Left ventricle myocardium inferior (tissue), 1 donor: ENCODE results near the gene SMCO4. TPM values are rescaled to one million over a fixed set of nuclear protein-coding genes. Genes with fewer than 3 reads are reported as not detected.

Experiments
- DNase-seq: peaks from one replicate; pipeline ENCODE4 v3.0.0-alpha.2; 2020
- H3K27ac ChIP-seq: fragments of 200-600 bp; replicated peaks from 2 replicates; pipeline ENCODE4 v1.8.0; 2021
- H3K27me3 ChIP-seq: fragments of 200-600 bp; 2 replicates; pipeline ENCODE4 v1.8.0; 2021; ENCODE audit warnings: low read depth
- H3K36me3 ChIP-seq: fragments of 200-600 bp; 2 replicates; pipeline ENCODE4 v1.8.0; 2021
- H3K4me1 ChIP-seq: fragments of 200-600 bp; 2 replicates; pipeline ENCODE4 v1.8.0; 2021
- H3K4me3 ChIP-seq: fragments of 200-600 bp; 2 replicates; pipeline ENCODE4 v1.8.0; 2021; ENCODE audit warnings: mild to moderate bottlenecking, moderate library complexity
- H3K9me3 ChIP-seq: fragments of 200-600 bp; replicated peaks from 2 replicates; pipeline ENCODE4 v1.8.0; 2021
- intact Hi-C: fragments of 100-400 bp; cut with micrococcal nuclease; formaldehyde crosslinking; loops from one replicate; pipeline ENCODE4 v1.11.0; 2022
- total RNA-seq: library from RNA; stranded (reverse); fragmentation: NEBNext Ultra II Directional; extraction: Animal tissue kit (Norgen Biotek cat#: 25700); gene quantifications from one replicate; pipeline ENCODE4 v1.2.1, GENCODE V29; 2021
- TF ChIP-seq, protein P1 (sequence below): fragments of 200-600 bp; IDR thresholded peaks from 2 replicates; pipeline ENCODE4 v1.8.0; 2021; ENCODE audit warnings: antibody characterized with exemption, mild to moderate bottlenecking, borderline replicate concordance
- donor health status: DM: no; HTN: yes; CAD: no; lungs with severe emphysema.

The SMCO4 gene
- total RNA-seq, 1 donor from 2014 or later: 57.6 TPM

DNA sequence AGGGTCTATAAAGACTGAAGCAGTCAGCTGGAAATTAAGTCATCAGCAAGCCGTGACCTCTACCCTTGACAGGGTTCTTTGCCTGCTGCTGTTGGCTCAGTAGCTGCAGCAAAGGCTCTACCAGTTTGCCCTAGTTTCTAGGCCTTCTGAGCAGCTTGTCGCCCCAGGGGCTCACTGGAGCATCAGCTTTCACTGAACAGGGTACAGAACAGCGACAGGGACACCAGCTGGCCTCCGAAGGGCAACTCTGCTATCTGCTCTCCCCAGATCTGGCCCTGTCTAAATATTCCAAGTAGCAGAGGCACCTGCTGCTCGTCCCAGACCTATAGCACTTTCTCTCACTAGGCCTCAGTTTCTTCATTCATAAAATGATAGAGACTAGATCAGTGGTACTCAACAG, 42.4 kb downstream of the SMCO4 start:
- intact Hi-C loops: no loop called here
- H3K27me3 ChIP-seq: no peaks in the 10 kb centered on the region
- H3K9me3 ChIP-seq: no peaks in the 10 kb centered on the region
- TF ChIP-seq, protein P1, sequence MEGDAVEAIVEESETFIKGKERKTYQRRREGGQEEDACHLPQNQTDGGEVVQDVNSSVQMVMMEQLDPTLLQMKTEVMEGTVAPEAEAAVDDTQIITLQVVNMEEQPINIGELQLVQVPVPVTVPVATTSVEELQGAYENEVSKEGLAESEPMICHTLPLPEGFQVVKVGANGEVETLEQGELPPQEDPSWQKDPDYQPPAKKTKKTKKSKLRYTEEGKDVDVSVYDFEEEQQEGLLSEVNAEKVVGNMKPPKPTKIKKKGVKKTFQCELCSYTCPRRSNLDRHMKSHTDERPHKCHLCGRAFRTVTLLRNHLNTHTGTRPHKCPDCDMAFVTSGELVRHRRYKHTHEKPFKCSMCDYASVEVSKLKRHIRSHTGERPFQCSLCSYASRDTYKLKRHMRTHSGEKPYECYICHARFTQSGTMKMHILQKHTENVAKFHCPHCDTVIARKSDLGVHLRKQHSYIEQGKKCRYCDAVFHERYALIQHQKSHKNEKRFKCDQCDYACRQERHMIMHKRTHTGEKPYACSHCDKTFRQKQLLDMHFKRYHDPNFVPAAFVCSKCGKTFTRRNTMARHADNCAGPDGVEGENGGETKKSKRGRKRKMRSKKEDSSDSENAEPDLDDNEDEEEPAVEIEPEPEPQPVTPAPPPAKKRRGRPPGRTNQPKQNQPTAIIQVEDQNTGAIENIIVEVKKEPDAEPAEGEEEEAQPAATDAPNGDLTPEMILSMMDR: no peak
- peaks cover 19% of the 10 kb centered on the region for H3K36me3 ChIP-seq
- H3K27ac ChIP-seq: no peak overlapping the region
- H3K4me3 ChIP-seq: no peak overlapping the region
- no peak for DNase-seq
- H3K4me1 ChIP-seq: peaks cover 10% of the 10 kb centered on the region

DNA sequence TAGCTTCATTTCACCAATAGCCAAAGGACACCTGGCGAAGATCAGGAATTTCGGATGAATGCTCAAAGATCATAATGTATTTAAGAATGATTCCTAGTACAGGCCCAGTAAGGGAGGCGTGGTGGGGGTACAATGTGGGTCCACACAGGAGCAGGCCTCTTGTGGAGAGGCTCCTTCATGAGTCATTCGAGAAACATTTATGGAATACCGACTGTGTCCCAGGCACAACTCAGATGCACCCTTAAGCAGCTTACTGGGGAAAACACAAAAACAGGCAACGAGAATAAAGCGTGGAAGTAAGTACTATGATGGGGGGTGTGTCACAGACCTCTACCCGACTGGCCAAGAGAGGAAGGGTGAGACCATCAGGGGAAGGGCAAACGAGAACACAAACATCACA, 44.5 kb downstream of the SMCO4 start:
- TF ChIP-seq, protein P1: no peak
- no peak overlapping the region for H3K27ac ChIP-seq

DNA sequence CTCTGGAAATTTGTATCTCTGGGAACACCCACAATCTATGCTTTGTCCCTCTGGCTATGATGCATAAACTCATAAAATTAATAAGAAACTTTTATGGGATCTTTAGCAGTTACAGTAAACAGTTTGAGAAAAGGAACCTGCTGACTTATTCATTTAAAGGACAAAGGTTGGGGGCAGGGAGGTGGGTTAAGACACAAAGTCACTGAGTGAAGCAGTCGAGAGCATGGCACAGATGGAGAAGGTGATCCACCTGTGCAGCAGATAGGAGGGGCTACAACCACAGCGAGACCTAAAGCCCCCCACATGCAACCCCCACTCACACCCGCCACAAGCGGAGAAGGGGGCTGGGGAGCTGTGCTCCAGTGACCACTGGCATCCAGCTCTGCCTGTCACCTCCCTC, 45.0 kb downstream of the SMCO4 start:
- no peak for DNase-seq
- Histone ChIP-seq H3K9me3 (no peaks in the 10 kb centered on the region), H3K27ac (no peak overlapping the region), H3K27me3 (no peaks in the 10 kb centered on the region), H3K4me3 (no peak overlapping the region), H3K4me1 (peaks cover 16% of the 10 kb centered on the region), H3K36me3 (peaks cover 19% of the 10 kb centered on the region)
- intact Hi-C loops: no loop called here
- TF ChIP-seq, protein P1: no peak

More for the DNA sequence above, 44.5 kb downstream of the SMCO4 start:
- H3K36me3 ChIP-seq: peaks cover 19% of the 10 kb centered on the region
- no peak overlapping the region for H3K4me3 ChIP-seq
- intact Hi-C loops: no loop called here
- no peak for DNase-seq
- H3K4me1 ChIP-seq: peaks cover 16% of the 10 kb centered on the region
- H3K9me3 ChIP-seq: no peaks in the 10 kb centered on the region
- H3K27me3 ChIP-seq: no peaks in the 10 kb centered on the region

DNA sequence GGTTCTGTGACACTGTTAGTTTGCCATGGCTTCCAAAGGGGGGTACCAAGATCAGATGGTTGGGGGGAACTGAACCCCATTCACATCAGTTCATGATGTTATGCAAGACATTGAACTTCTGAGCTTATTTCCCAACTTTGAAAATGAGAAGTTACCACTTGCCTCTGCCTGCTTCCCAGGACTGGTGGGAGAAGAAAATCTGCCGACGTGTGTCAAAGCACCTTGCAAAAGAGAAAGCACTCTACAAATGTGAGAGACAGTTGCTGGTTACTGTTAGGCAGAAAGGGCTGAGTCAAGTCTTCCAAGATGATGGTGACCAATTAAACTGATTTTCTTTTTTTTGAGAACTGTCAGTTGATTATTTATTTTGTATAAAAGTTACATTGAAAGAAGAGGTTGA, 45.6 kb downstream of the SMCO4 start:
- Histone ChIP-seq H3K27me3 (no peaks in the 10 kb centered on the region), H3K36me3 (peaks cover 19% of the 10 kb centered on the region), H3K4me3 (no peak overlapping the region), H3K4me1 (peaks cover 16% of the 10 kb centered on the region), H3K9me3 (no peaks in the 10 kb centered on the region), H3K27ac (no peak overlapping the region)
- no peak for DNase-seq
- TF ChIP-seq, protein P1: no peak
- intact Hi-C loops: no loop called here

DNA sequence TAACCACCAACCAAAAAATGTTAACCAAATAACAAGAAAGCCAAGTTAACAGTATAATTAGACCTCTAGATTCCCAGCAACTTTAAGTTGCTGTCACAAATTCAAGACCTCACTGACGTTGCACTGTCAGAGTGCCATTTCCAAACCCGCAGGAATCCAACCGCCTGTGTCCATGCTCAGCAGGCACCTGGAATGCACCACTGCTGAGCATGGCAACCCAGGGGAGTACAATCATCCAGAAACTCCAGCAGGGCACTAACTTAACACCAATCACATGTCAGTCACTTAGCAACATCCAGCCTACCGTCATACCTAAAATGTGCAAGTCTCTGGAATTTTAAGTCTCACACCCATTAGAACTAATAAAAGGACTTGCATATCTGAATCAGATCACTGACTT, 48.8 kb downstream of the SMCO4 start:
- no peak for DNase-seq
- no peaks in the 10 kb centered on the region for H3K9me3 ChIP-seq
- H3K4me1 ChIP-seq: peaks cover 7% of the 10 kb centered on the region
- H3K27me3 ChIP-seq: no peaks in the 10 kb centered on the region
- H3K36me3 ChIP-seq: peaks cover 19% of the 10 kb centered on the region
- intact Hi-C loops: no loop called here
- no peak overlapping the region for H3K27ac ChIP-seq
- H3K4me3 ChIP-seq: no peak overlapping the region
- TF ChIP-seq, protein P1: no peak

DNA sequence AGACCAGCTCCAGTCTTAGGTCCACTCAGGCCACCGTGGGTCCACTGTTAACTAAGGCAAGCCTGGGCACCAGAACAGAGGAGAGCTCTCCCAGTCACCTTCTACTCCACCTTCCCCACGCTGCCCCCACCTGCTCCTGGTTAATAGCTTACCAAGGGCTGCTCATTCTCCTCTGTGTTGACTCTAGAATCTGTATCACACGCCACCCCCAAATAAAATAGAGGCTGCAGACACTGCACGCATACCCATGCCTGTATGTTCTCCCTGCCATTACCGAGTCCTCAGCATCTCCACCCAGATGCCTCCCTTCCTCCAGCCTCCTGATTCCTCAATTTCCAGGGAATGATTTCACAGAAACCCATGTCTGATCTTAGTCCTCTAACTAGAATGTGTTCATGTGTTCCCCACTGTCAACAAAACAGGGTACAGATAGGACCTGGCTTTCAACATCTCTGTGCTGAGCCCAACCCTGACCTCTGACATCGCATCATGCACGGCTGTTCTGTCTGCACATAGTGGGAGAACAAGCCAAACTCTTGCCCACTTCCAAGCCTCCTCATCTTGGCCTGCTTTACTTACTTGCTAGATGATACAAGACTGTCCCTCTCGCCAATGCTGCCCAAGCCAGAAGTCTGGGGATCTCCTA, 49.8 kb downstream of the SMCO4 start:
- H3K9me3 ChIP-seq: no peaks in the 10 kb centered on the region
- DNase-seq: no peak
- no peak overlapping the region for H3K27ac ChIP-seq

More for the DNA sequence above, 49.8 kb downstream of the SMCO4 start:
- peaks cover 7% of the 10 kb centered on the region for H3K4me1 ChIP-seq
- TF ChIP-seq, protein P1: no peak
- intact Hi-C loops: no loop called here
- peaks cover 21% of the 10 kb centered on the region for H3K36me3 ChIP-seq
- no peak overlapping the region for H3K4me3 ChIP-seq
- H3K27me3 ChIP-seq: no peaks in the 10 kb centered on the region
